Renal pelvis (tissue), 4 donors: ENCODE measurements around the gene ALKBH6. TPM values are rescaled to one million over a fixed set of nuclear protein-coding genes. Genes with fewer than 3 reads are reported as not detected.

Experiments
- DNase-seq: peaks from one replicate; pipeline ENCODE4 v3.0.0-alpha.2; 2013
- polyA plus RNA-seq, 3 donors: library from polyadenylated mRNA; unstranded; fragments of 120-200 nt; gene quantifications; one replicate each; pipeline ENCODE4 v1.2.1, GENCODE V29; 2013; ENCODE audit not compliant: insufficient read length in 3 of 3

Gene ALKBH6
- polyA plus RNA-seq, 3 donors, result 17.6 to 19.3 (median 18.8) TPM

DNA sequence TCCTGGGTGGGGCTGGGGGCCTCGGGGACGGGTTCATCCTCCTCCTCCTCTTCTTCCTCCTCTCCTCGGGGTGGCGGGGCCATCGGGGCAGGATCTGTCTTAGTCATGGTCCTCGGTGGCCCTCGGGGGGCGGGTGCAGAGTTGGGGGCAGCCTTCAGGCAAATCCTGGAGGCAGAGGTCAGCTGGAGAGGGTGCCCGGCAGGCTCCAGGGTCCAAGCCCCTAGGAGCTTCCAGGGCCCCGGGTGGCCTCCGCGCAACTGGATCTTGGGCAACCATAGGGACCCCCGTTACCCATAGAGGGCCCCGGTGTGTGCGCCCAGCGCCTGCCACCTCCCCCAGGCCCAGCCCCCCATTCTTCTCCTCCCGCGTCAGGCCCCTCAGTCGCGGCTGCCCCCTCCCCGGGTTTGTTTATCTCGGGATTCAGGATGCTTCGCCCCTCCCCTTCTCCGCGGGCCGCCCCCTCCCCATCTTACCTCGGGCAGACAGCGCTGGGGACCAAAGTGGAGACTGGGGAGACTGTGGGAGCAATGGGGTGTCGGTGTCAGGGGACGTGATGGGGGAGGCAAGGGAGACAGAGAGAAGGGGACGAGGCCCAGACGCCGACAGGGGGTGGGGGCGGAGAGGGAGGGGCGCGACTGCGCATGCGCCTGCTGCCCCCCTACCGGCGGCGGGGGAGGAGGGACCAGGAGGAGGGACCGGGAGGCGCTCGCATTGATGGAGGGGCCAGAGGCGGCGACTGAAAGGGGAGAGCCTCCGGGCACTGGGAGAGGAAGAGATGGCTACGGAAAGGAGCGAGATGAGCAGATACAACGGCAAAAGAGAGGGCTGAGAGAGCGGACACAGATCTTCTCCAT is 18.5 kb upstream of the ALKBH6 start, which contains the start of gene CLIP3:
CLIP3 (minus strand) TSS at position 623 of the 854 bp plus-strand sequence; CDS start at position 107, 516 bp downstream.
- peak; percentile 62 for DNase-seq

DNA sequence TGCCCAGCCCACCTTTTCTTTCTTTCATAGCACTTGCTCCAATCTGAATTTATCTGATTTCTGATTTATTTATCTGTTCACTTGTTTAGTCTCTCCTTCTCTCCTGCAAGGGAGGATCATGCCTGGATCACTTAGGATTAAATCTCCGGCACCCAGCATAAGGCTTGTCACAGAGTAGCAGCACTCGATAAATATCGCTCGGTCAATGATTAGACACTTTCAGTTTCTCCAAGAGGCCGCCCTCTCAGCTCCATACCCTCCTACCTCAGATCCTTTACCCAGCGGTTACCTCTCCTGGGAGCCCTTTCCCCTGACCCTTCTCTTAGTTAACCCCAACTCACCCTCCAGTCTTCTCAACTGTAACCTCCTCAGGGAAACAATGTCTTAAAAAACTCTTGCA is 17.3 kb upstream of the ALKBH6 start:
- no peak for DNase-seq

DNA sequence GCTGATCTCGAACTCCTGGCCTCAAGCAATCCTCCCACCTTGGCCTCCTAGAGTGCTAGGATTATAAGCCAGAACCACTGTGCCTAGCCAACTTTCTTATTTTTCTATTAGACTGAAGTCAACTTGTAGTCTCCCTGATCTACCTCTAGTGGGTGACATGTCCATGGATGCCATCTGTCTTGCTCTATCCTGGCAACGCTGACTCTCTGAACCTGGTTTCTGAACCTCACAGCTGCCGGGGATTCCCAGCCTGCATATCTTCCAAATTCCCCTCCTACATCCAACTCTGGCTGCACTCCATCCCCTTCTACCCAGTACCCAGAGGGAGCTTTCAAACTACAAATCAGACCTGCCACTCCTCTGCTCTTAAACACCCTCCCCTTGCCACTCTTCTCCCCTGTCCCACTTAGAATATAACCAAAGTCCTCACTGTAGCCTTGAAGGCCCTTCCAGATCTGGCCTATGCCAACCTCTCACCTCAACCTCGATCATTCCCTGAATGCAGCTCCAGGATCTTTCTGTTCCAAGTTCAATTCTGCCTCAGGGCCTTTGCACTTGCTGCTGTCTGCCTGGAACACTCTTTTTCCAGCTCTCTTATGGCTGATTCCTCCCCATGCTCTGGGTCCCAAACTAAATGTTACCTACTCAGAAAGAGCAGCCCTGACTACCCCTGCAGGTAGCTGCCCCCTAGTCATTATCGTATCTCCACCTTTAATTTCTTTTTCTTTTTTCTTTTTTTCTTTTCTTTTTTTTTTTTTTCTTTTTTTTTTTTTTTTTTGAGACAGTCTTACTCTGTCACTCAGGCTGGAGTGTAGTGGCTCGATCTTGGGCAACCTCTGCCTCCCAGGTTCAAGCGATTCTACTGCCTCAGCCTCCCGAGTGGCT is 16.5 kb upstream of the ALKBH6 start:
- no peak for DNase-seq

DNA sequence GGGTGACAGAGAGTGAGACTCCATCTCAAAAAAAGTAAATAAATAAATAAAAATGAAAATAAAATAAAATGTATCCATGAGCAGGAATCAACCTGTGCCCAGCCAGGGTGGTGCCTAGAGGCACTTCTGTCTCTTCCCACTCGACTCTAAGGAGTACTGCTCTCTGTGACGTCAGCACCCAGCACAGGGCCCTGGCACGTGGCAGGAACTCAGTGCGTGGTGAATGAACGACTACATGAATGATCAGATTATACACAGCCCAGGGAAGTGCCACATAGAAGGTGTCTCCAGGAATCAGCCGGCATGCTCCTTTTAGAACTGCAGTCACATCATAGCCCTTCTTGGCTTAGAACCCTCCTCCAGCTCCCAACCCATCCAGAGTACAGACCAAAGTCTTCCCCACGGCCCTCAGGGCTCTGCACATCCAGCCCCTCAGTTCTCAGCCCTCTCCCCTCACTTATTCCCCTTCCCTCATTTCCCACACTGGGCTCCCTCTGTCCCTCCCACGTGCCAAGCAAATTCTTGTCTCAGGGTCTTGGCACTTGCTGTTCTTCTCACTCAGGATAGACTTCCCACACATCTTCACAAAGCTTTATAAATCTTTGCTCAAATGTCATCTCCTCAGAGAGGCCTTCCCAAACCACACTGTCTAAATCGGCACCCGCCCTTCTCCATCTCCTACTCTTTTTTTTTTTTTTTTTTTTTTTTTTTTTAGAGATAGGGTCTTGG is 14.5 kb upstream of the ALKBH6 start:
- no peak for DNase-seq

DNA sequence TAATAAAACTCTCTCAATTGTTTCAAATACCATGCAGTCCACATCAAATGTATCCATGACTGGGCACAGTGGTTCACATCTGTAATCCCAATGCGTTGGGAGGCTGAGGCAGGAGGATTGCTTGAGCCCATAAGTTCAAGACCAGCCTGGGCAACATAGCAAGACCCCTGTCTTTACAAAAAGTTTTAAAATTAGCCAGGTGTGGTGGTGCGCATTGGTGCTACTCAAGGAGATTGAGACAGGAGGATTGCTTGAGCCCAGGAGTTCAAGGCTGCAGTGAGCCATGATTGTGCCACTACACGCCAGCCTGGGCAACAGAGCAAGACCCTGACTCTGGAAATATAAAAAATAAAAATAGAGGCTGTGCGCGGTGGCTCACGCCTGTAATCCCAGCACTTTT is 13.7 kb upstream of the ALKBH6 start:
- no peak for DNase-seq

DNA sequence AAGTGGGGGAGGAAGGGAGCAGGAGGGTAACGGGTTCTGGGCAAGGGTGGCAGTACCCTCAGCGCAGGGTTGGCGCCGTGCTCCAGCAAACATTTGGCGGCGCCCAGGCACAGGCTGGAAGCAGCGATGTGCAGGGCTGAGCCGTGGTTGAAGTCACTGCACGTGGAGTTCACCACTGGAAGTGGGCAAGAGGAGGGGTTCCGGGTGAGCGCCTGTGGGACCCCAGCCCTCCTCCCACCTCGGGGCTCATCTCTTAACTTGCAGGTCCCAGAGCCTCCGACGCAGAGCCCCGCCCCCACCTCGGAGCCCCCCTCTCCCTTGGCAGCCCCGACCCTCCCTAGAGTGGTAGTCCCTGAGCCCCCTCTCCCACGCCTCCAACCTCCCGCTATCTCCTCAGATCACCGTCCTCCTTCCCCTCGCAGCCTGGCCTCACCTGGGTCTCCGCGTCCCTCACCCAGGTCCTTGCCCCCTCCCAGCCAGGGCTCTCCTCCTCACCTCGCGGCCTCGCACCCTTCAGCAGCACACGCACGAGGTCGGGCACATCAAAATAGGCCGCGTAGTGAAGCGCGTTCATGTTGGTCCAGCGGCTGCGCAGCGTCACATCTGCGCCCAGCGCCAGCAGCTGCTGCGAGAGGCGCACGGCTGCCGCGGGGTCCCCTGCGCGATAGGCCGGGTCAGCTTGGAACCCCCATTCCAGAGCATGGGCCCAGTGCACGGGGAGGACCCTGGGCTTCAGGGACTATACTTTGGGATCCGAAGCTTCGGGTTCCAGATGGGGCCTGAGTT is 12.3 kb upstream of the ALKBH6 start:
- no peak for DNase-seq

DNA sequence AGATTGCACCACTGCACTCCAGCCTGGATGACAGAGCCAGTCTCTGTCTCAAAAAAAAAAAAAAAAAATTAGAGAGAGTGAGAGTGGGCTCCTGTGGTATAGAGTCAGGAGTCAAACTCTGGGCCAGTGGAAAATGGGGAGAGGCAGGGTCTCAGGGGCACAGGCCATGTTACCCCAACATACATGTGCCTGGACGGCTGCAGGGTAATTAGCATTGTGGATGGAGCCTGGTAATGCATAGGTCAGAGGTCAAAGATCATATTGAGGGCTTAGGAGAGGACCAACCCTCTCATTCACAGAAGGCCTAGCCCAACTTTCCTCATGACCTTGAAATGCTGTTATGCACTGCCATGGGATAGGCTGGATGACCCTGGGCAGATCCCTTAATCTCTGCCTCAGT is 11.5 kb upstream of the ALKBH6 start:
- DNase-seq, result no peak

DNA sequence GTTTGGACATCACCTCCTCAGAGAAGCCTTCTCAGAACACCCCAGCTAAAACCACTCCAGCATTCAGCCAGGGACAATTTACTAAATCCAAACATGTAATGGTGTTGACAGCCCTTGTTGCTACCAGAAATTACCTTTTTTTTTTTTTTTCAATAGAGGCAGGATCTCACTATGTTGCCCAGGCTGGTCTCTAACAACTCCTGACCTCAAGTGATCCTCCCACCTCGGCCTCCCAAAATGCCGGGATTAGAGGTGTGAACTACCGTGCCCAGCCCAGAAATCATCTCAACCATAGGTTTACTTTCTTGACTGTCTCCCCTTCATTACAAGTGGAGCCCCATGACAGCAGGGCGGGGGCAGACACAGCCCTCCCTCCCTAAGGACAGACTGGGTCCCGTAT is 9.4 kb upstream of the ALKBH6 start:
- no peak for DNase-seq

DNA sequence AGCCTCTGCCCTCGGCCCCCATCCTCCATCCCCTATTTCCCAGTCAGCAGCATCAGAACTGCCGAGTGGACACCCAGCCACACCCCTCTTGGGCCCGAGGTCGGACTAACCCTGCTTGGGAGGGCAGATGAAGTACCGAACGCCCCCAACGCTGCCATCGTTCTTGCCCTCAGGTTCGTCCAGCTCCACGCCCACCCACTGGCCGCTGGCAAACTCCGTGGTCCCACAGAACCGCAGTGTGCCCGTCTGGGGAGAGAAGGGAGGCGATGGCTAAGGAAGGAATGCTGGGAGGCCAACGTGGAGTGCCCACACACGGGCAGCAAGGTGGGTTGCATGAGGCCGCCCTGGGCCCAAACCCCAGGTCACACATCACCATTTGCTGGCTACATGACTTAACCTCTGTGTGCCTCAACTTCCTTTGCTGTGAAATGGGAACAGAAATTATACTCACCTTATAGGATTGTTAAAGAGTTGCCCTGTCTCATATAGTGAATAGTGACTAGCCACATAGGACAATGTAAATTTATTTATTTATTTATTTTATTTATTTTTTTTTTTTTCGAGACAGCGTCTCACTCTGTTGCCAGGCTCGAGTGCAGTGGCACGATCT is 5.2 kb upstream of the ALKBH6 start:
- DNase-seq, result no peak

DNA sequence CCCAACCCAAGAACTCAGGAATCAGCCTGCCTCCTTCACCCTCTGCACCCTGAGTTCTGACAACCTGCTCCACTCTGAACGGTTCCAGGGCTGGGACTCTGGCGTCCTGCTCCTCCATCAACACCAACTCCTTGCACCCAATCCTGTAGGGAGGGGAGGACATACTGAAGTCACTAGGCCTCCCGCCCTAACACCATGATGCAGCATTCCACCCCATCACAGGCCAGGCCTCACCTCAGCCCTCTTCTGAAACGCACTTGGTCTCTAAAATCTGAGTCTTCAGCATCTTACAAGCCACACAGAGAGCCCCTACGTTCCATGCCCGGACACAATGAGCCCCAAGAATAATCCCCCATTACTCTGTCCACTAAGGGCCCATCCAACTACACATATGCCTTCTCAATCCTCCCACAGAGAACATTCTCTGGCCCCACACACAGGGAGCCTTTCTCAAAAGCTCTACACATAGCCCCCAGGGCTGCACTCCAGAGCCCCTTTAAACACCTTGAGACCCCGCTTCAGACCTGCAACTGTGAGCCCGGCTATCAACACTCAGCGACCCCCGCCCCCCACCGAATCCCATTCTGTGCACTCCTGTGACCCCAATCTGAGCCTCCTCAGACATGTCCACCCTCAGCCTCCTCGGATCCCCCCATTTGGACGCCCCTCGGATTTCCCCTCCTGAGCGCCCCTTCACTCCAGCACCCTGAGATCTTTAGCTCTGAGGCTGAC is 567 bp downstream of the ALKBH6 start:
- no peak for DNase-seq

DNA sequence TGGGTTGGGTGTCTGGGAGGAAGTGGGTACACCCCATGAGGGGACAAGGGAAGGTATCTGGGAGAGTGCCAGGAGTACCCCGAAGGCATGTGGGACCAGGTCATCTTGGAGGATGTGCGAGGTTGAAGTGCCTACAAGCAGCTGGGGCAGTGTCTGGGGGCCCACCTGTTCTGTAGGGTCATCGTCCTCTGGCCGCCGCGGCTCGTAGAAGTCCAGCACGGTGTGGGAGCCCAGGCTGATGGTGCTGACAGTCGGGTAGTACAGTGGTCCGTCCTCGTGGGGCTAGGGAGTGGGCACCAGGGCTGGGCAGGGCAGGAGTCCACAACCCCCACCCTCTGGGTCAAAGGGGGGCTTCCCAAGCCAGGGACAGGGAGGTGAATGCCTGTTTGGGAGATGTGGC is 3.6 kb downstream of the ALKBH6 start:
- no peak for DNase-seq

DNA sequence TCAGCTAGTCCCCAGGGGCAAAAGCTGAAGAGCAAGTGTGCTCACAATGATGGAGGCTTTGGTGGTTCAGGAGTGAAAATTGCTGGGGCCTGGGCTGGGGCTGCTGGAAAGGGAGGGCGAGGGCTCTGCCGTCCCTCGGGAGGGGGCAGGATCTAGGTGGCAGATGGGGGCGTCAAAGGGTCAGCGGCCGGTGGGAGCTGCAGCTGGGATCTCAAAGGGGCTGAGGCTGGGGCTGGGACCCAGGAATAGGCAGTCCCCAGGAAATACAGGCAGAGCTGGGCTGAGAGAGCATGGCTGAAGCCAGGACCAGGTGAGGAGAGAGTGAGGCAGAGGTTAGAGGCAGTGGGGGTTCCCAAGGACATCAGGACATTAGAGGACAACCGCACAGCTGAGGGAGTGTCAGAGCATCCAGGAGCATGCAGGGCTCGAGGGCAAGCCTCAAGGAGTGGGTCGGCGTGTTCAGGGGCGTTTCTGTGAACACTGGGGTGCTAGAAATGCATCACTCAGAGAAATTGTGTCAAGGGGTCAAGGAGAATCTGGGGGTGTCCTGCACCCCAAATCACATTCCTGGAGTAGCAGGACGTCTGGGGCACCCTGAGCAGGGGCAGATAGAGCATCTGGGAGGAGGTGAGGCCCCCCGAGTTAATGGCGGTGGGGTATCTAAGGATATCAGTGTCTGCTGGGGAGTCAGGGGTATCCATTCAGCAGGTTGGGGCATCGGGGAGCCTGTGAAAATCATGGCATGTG is 4.2 kb downstream of the ALKBH6 start:
- no peak for DNase-seq

DNA sequence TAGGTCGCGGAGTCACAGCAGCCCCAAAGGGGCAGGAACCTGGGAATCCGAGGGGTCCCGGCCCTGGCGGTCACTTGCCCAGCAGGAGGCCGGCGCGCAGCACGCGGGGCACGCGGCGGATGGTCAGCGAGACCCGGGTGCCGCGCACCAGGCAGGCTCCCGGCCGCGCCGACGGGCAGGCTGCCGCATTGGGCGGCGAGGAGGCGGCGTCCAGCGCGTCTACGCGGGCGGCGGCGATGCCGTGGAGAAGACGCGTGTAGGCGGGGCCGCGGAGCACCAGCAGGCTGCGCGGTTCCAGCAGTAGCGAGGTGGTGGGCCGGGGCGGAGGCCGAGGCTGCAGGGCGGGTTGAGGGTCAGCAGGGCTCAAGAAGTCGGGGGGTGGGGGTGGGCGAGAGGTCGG is 4.8 kb downstream of the ALKBH6 start:
- DNase-seq, result no peak

DNA sequence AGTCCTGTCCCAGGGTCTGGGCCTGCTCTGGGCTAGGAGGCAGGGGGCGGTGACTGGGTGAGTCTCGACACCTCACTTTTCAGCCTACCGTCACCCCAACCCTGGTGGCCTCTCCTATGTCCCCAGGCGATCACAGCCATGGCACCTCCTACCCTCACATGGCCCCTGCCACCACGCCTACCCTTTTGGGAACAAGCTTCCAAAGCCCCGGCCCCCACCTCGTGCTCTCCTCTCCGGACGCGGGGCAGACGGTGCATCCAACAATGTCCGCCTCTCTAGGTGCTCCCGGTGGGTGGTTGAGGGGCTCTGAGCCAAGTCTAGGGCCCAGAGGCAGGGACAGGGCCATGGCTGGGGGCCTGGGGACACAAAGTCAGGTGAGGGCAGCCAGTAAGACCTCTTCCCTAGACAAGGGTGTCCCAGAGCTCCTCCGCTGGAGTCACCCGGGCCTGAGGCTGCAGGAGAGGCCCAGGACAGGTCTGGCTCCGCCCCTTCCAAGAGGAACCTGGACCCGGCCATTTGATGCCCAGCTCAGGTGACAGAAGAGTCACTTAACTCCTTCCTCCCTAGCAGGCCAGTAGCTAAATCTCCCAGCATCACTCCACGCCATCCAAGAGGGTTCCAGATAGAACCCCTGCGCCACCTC is 5.6 kb downstream of the ALKBH6 start, which contains the start of gene SYNE4:
SYNE4 (minus strand) TSS at position 478 of the 643 bp plus-strand sequence; CDS start at position 346, 132 bp downstream.
- DNase-seq, result peak; percentile 77

DNA sequence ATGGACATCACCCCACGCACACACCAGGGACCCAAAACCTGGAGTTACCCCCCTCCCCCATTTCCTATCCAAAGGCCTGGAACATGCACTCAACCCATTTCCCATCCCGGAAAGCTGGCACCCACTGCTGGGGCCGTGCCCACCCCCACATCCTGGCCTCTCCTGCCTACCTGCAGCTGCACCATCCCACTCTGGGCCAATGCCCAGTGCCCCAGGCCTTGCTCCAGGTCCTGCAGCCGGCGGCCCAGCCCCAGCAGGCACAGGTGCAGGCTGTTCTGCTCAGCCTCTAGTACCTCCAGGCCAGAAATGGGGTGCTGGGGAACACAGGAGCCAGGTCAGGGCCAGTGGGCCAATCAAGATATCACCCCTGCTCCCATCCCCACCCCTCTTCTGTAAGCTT is 7.1 kb downstream of the ALKBH6 start:
- DNase-seq, result no peak

DNA sequence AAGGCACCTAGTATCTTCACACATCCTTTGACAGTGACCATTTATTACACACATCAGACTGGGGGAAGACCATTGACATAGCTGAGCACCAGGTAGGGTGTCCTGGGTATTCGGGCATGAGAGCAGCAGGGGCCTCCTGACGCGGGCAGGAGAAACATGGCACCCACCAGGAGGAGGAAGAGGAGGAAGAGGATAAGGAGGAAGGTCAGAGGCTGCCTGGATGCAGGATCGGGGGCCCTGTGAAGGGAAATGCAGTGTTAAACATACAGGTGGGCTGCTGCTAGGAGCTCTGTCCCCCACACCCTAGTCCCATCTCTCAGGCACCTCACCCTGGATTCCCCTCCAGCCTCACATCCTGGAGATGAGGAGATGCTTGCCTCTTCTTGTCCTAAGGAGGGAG is 10.7 kb downstream of the ALKBH6 start:
- no peak for DNase-seq

DNA sequence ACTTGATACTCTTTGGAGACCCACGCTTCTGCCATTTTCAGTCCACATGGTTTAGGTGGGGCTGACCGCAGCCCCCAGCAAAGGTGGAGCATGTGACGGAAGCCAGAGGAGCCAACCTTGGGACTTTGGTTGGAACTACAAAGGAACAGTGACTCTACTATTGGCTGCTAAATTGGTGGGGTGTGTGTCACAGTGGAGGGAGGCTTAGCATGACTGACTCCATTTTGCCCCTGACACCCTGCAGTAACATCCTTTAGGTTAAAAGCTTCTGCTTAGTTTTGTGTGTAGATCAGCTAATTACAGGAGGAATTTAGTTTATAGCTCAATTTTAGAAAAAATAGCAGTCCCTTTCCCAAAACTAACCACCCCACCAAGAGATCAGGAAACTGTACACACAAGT is 12.4 kb downstream of the ALKBH6 start:
- DNase-seq, result no peak

DNA sequence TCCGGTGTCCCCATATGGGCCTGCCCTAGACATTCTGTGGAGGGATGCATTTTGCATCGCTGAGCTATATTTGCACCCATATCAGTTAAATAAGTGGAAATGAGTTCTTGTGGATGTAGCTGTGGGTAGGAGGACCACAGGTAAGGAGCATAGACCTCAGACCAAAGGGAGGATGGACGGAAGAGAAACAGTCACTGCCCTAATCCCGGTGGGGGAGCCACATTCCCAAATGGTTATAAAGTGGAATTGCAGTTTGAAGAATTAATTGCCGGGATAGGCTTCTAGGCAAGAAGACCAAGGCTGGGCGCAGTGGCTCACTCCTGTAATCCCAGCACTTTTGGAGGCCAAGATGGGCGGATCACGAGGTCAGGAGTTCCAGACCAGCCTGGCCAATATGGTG is 17.2 kb downstream of the ALKBH6 start:
- DNase-seq, result no peak
